ENCODE data around the gene TSSK2.

GRCh38 chr22:19118329-19118880 lies 12.7 kb upstream of the TSSK2 start:
- TF ChIP-seq CTCF (conservative IDR thresholded peaks at IDR 0.05; ENCODE audit: low read length) (no peak), EZH2phosphoT487 (IDR thresholded peaks at IDR 0.05; ENCODE audit: borderline replicate concordance, low read depth, low read length) (no peak)
